Hepatocyte (in vitro differentiated cells): Measurements from ENCODE around the gene PITPNB. TPM values are rescaled to one million over a fixed set of nuclear protein-coding genes. Genes with fewer than 3 reads are reported as not detected.

Experiments
- DNase-seq: peaks from one replicate; pipeline ENCODE4 v3.0.0-alpha.2; 2016; ENCODE audit warnings: low spot score
- H2AFZ ChIP-seq: fragments of 200-600 bp; sonication (generic); 2 replicates; pipeline ENCODE4 v1.6.0; 2016; ENCODE audit warnings: antibody characterized with exemption, mild to moderate bottlenecking
- H3K27ac ChIP-seq: fragments of 200-600 bp; sonication (generic); 2 replicates; pipeline ENCODE4 v1.5.1; 2016; ENCODE audit warnings: mild to moderate bottlenecking
- H3K27me3 ChIP-seq: fragments of 200-600 bp; sonication (generic); 2 replicates; pipeline ENCODE4 v1.6.1; 2016
- H3K36me3 ChIP-seq: fragments of 200-600 bp; sonication (generic); replicated peaks from 2 replicates; pipeline ENCODE4 v1.5.1; 2016; ENCODE audit warnings: low read depth; ENCODE audit not compliant: insufficient read depth
- H3K4me1 ChIP-seq: fragments of 200-600 bp; sonication (generic); 2 replicates; pipeline ENCODE4 v1.5.1; 2016; ENCODE audit warnings: mild to moderate bottlenecking, moderate library complexity; ENCODE audit not compliant: insufficient read depth
- H3K4me2 ChIP-seq: fragments of 200-600 bp; sonication (generic); 2 replicates; pipeline ENCODE4 v1.6.0; 2016
- H3K4me3 ChIP-seq: fragments of 200-600 bp; sonication (generic); 2 replicates; pipeline ENCODE4 v1.5.1; 2016; ENCODE audit warnings: mild to moderate bottlenecking
- H3K79me2 ChIP-seq: fragments of 200-600 bp; sonication (generic); 2 replicates; pipeline ENCODE4 v1.6.0; 2017; ENCODE audit warnings: mild to moderate bottlenecking
- H3K9me2 ChIP-seq: fragments of 200-600 bp; sonication (generic); replicated peaks from 2 replicates; pipeline ENCODE4 v1.6.0; 2017; ENCODE audit warnings: mild to moderate bottlenecking; ENCODE audit not compliant: insufficient read depth
- H3K9me3 ChIP-seq: fragments of 200-600 bp; sonication (generic); 2 replicates; pipeline ENCODE4 v1.5.1; 2016; ENCODE audit warnings: low read depth, mild to moderate bottlenecking
- H4K20me1 ChIP-seq: fragments of 200-600 bp; sonication (generic); 2 replicates; pipeline ENCODE4 v1.6.0; 2016; ENCODE audit warnings: mild to moderate bottlenecking; ENCODE audit not compliant: insufficient read depth, poor library complexity, severe bottlenecking
- CTCF ChIP-seq: fragments of 200-600 bp; sonication (generic); IDR thresholded peaks from 2 replicates; pipeline ENCODE4 v1.5.1; 2016; ENCODE audit warnings: antibody characterized with exemption, mild to moderate bottlenecking; ENCODE audit not compliant: poor library complexity
- EZH2 ChIP-seq: fragments of 200-600 bp; sonication (generic); IDR thresholded peaks from 2 replicates; pipeline ENCODE4 v1.6.1; 2016; ENCODE audit warnings: antibody characterized with exemption, mild to moderate bottlenecking, borderline replicate concordance
- EZH2phosphoT487 ChIP-seq: fragments of 200-600 bp; sonication (generic); IDR thresholded peaks from one replicate; pipeline ENCODE4 v1.6.1; 2018; ENCODE audit warnings: antibody characterized with exemption, mild to moderate bottlenecking, low read depth, moderate library complexity; ENCODE audit not compliant: unreplicated experiment, severe bottlenecking
- WGBS: methylation state at CpG from one replicate; pipeline ENCODE4 v1.1.6; 2016; ENCODE audit warnings: low lambda C conversion rate; ENCODE audit errors: missing lambda C conversion rate; 5-methylcytosine and 5-hydroxymethylcytosine counted together
- polyA plus RNA-seq: library from polyadenylated mRNA; unstranded; fragments of >200 nt; fragmentation: Nextera tagmentation; extraction: Ambion mirVana; gene quantifications from 2 replicates; pipeline ENCODE4 v1.2.1, GENCODE V29; 2016
- total RNA-seq: library from RNA; depleted of rRNA; stranded (reverse); fragments of >200 nt; gene quantifications from 2 replicates; pipeline ENCODE4 v1.2.3, GENCODE V29; 2014

The PITPNB gene
- total and polyA plus RNA-seq, 2 experiments from 2014 or later: 38.7 to 49.3 TPM

- 74% methylated on average over 7 of the region's 7 CpGs for WGBS
- TF ChIP-seq CTCF (no peak), EZH2 (no peak), EZH2phosphoT487 (no peak)
- no peaks in the 10 kb centered on the region for H3K79me2 ChIP-seq
- H3K36me3 ChIP-seq: no peaks in the 10 kb centered on the region
- H2AFZ ChIP-seq: no peak overlapping the region
- no peaks in the 10 kb centered on the region for H3K9me2 ChIP-seq
- no peak overlapping the region for H3K4me2 ChIP-seq
- no peak overlapping the region for H3K4me3 ChIP-seq
- no peak overlapping the region for H3K27ac ChIP-seq
- H3K4me1 ChIP-seq: peaks cover 22% of the 10 kb centered on the region
- no peaks in the 10 kb centered on the region for H3K9me3 ChIP-seq
- no peaks in the 10 kb centered on the region for H4K20me1 ChIP-seq
- no peaks in the 10 kb centered on the region for H3K27me3 ChIP-seq
- DNase-seq: no peak
These were observed 73.4 kb downstream of the PITPNB start for GRCh38 chr22:27845644-27846043.

- no peaks in the 10 kb centered on the region for H4K20me1 ChIP-seq
- H3K27ac ChIP-seq: no peak overlapping the region
- H3K4me1 ChIP-seq: peaks cover 15% of the 10 kb centered on the region
- TF ChIP-seq CTCF (no peak), EZH2phosphoT487 (no peak), EZH2 (no peak)
- WGBS: 86% methylated on average over 19 of the region's 20 CpGs
- no peak for DNase-seq
- H3K9me3 ChIP-seq: no peaks in the 10 kb centered on the region
- no peak overlapping the region for H3K4me3 ChIP-seq
- no peaks in the 10 kb centered on the region for H3K36me3 ChIP-seq
- no peaks in the 10 kb centered on the region for H3K9me2 ChIP-seq
- H3K4me2 ChIP-seq: no peak overlapping the region
- H3K79me2 ChIP-seq: no peaks in the 10 kb centered on the region
- H2AFZ ChIP-seq: no peak overlapping the region
- no peaks in the 10 kb centered on the region for H3K27me3 ChIP-seq
These were observed 74.1 kb downstream of the PITPNB start for GRCh38 chr22:27844656-27845591.

- H3K4me1 ChIP-seq: peaks cover 14% of the 10 kb centered on the region
- H3K79me2 ChIP-seq: no peaks in the 10 kb centered on the region
- no peak overlapping the region for H3K4me3 ChIP-seq
- no peak for DNase-seq
- H3K9me2 ChIP-seq: no peaks in the 10 kb centered on the region
- no peak overlapping the region for H2AFZ ChIP-seq
- no peak overlapping the region for H3K27ac ChIP-seq
- no peaks in the 10 kb centered on the region for H4K20me1 ChIP-seq
- H3K4me2 ChIP-seq: no peak overlapping the region
- 84% methylated on average over 6 of the region's 6 CpGs for WGBS
- no peaks in the 10 kb centered on the region for H3K36me3 ChIP-seq
- no peaks in the 10 kb centered on the region for H3K27me3 ChIP-seq
- H3K9me3 ChIP-seq: no peaks in the 10 kb centered on the region
- no peak for TF ChIP-seq CTCF
- TF ChIP-seq EZH2: no peak
- no peak for TF ChIP-seq EZH2phosphoT487
These were observed 74.8 kb downstream of the PITPNB start for GRCh38 chr22:27844256-27844655.
